Stimulated activated CD4-positive, alpha-beta T cell treated with anti-CD3 and anti-CD28 coated beads, Interleukin-4, amount 100 ng/mL, for 48 hours (primary cell): ENCODE results near the gene TBC1D24.

Source experiments
- DNase-seq, 2 donors: peaks; one replicate each; pipeline ENCODE4 v3.0.0-alpha.2; 2020; ENCODE audit warnings: low read depth in 2 of 2

Gene TBC1D24

DNA sequence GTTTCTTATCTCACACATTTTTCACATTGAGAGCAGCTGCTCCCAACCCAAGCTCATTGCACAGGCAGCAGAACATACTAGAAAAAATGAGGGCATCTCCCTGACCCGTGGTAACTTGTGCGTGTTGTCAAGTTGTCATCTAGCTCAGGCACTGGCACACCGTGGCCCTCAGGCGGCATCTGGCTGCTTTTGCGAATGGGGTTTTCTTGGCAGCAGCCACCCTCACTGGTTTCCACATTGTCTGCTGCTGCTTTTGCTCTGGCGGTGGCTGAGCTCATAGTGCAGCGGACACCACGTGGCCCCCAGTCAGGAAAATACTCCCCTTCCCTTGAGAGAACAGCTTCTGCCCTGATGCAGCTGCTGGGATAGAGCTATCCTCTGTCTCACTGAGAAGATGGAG lies 24.4 kb upstream of the TBC1D24 start:
- DNase-seq: no peak

DNA sequence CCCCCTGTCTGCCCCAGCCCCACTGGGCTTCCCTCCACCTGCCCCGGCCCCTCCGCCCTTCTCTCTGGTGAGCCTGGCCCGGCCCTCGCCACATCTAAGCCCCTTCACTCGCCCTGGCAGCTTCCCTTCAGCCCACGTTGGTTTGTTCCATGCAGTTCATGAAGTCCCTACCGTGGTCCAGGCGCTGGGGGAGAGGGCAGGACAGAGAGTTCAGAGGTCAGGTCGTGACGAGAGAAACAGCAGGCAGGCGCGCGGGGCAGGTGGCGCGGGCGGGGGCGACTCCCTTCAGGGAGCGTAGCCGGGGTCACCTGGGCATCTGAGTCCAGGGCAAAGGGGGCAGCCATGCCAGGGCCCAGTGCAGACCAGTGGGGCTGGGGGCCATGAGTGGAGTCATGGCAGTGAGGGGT lies 23.9 kb upstream of the TBC1D24 start:
- DNase-seq: no peak

GRCh38 chr16:2451851-2452320 lies 23.0 kb upstream of the TBC1D24 start:
- DNase-seq: no peak

DNA sequence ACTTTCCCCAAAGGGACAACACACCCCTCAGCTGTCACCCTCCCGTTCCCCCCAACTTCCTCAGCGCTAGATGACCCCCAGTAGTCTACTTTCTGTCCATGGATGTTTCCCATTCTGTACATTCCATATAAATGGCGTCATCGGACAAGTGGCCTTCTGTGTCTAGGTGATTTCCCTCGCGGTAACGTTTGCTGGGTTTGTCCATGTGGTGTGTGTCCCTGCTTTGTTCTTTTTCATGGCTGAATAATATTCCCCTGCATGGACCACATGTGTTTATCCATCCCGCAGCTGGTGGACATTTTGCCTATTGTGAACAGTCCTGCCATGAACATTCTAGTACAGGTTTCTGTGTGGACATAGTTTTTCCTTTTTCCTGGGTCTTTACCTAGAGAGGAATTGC lies 22.3 kb upstream of the TBC1D24 start:
- no peak for DNase-seq

- no peak for DNase-seq
These were observed 19.7 kb upstream of the TBC1D24 start for GRCh38 chr16:2455081-2455845.

DNA sequence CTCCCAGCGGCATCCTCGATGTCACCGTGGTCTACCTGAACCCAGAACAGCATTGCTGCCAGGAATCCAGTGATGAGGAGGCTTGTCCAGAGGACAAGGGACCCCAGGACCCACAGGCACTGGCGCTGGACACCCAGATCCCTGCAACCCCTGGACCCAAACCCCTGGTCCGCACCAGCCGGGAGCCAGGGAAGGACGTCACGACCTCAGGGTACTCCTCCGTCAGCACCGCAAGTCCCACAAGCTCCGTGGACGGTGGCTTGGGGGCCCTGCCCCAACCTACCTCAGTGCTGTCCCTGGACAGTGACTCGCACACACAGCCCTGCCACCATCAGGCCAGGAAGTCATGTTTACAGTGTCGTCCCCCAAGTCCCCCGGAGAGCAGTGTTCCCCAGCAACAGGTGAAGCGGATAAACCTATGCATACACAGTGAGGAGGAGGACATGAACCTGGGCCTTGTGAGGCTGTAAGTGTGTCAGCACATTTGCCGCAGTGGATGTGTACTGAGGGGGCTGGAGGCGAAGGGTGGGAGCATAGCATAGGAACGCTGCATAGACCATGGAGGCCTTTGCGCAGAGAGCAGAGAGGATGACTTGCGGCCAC lies 18.3 kb upstream of the TBC1D24 start:
- DNase-seq: no peak

- no peak for DNase-seq
These were observed 17.7 kb upstream of the TBC1D24 start for GRCh38 chr16:2457267-2457666.

- DNase-seq: no peak
These were observed 17.0 kb upstream of the TBC1D24 start for GRCh38 chr16:2457946-2458345.

DNA sequence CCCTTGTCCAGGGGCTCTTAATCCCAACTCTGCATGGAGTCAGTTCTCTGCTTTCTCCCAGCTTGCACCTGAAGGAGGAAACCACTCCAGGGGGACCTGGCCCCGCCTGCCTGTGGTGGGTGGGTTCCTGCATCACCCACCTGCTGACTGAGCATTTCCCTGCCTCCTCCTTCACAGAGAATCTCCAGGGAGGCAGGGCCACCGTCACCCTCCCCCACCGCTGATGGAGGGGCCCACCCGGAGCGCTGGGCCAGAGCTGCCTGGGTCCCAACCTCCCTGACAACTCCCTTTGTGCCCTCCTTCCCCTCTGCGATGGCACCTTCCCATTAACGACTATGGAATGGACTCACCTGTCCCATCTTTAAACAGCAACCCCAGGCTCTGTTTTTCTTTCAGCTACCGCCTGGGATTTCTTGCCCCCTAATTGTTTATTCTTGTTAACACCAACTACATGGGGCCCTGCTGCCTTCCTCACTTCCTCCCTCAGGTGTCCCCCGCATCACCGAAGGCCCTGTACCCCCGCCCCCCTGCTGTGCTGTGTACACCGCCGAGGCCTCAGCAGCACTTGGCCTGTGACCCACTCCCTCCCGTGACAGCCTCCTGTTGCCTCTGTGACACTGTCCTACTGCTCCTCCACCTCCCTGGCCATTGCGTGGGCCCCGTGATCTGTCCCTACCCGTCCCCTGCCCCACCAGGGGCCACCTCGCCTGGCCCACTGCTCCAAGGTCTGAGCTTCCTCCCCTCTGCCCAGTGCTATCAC lies 15.9 kb upstream of the TBC1D24 start:
- no peak for DNase-seq

GRCh38 chr16:2459647-2460390 lies 15.1 kb upstream of the TBC1D24 start, which contains the start of gene TEDC2:
TSS of gene TEDC2 (plus strand) at chr16:2460109. CDS start at chr16:2460145, 36 bp downstream.
- peak; percentile 97 to 99 for DNase-seq

GRCh38 chr16:2460391-2460713 lies 14.6 kb upstream of the TBC1D24 start:
- DNase-seq: no peak

DNA sequence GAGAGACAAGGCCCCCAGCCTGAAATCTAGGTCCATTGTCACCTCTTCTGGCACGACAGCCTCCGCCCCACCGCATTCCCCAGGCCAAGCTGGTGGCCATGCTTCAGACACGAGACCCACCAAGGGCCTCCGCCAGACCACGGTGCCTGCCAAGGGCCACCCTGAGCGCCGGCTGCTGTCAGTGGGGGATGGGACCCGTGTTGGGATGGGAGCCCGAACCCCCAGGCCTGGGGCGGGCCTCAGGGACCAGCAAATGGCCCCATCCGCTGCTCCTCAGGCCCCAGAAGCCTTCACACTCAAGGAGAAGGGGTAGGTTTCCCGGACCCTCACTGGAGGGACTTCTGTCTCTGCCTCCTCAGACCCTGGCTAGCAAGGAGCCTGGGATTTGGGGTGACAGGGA lies 14.0 kb upstream of the TBC1D24 start:
- no peak for DNase-seq

DNA sequence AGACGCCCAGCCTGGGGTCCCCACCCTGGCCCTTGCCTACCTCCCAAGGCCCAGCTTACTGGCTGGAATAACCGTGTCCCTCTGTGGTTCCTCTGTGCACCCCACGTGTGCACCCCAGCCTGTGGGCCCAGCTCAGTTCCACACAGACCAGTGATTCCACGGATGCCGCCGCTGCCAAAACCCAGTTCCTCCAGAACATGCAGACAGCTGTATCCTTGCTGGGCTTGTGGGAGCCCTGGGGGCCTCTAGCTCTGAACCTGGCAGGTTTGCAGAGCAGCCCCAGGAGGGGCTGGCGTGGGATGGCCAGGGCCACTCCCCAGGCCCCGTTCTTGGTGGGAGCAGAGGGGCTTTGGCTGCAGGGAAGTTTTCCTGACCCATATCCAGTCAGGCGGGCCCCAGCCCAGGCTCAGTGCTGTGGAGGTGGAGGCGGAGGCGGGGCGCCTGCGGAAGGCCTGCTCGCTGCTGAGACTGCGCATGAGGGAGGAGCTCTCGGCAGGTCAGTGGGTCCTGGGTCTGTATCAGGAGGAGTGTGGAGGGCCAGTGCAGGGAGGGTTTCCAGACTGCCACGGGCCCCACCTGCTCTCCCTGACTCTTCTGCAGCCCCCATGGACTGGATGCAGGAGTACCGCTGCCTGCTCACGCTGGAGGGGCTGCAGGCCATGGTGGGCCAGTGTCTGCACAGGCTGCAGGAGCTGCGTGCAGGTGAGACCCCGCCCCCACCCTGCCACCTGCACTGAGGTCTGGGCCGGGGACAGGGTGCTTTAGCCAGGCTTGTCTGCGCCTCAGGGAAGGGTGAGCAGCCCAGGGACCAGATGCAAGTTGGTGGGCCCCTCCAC lies 12.7 kb upstream of the TBC1D24 start:
- DNase-seq: no peak

GRCh38 chr16:2464333-2464732 lies 10.6 kb upstream of the TBC1D24 start:
- no peak for DNase-seq

DNA sequence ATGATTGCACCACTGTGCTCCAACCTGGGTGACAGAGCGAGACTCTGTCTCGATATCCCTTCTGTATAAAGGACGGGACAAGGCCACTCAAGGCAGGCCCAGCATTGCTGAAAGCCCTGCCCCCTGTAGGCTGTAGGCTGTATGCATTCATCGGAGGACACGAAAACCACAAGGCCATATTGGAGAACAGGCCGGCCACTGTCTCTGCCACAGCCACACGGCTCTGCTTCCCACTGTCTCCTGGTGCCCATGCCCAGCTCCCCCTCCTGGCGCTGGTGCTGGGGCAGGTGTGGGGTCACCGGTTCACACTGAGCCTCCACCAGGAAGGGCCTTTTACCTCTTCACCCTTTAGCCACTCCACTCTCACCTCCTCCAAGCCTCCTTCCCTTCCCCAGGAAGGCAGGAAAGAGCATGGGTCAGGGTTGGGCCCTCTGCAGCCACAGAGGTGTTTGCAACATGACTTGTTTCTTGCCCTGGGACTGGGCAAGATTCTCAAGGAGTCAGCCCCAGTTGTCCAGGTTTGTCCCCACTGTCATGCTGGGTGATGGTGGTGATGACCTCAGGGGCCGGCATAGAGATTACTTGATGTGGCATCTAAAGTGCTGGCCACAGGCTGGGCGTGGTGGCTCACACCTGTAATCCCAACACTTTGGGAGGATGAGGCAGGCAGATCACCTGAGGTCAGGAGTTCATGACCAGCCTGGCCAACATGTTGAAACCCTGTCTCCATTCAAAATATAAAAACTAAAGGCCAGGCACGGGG lies 9.1 kb upstream of the TBC1D24 start:
- no peak for DNase-seq

DNA sequence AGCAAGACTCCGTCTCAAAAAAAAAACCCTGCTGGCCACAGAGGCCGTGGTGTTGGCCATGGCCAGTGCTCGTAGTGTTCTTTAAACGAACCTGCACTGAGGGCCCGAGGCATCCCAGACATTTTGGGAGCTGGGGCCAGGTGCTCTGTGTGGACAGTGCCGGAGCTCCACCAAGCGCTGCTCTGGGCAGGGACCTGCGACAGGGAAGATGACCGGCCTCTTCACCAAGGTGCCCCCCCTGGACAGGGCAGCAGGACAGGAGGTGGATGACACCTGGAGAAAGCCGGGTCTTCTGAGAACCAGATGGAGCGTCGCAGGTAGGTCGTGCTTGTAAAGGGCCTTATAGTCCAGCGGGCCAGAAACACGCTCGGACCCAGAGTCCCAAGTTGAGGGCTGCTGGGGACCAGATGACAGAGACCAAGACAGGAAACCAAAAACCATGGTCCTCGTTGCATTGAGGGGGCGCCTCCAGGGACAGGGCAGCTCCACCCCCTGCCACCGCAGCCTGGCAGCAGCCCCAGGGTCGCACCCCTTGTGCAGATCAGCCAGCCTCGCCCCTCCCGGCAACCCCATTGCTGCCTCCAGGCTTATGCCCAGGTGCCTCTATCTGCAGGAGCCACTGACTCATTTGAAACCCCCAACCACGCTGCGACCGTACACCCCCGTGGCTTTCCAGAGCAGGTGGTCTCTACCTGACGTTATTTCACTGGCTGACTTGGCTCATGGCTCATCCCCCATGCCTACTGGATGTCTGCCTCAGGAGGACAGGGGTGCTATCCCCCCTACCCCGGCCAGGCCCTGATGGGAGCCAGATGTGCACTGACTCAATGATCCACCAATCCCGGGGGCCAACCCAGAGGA lies 8.0 kb upstream of the TBC1D24 start:
- no peak for DNase-seq

- DNase-seq: no peak
These were observed 7.2 kb upstream of the TBC1D24 start for GRCh38 chr16:2467528-2468232.

DNA sequence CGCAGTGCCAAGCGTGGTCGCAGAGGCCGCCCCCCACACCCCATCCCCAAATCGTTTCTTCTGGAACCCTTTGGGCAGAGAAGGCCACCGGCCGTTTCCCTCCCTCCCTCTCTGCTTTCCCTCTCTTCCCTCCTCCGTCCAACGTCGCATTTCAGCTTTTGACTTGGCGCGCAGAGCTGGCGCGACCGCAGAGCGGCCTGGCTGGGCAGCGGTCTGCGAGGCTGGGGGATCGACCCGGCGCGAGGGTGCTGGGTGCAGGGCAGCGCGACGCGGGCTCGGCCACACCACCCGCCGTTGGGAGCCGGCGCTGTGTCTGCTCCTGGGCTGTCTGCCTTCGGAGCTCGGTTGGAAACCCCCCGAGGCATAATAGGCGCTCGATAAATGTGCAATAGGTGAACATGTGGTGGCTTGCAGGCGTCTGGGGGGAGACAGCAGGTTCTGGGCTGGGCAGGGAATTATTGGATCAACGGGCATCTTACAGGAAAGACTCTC lies 6.6 kb upstream of the TBC1D24 start:
- DNase-seq: no peak
